ENCODE data around the gene MGA. TPM values are rescaled to one million over a fixed set of nuclear protein-coding genes. Genes with fewer than 3 reads are reported as not detected.

Gene MGA
- total RNA-seq, 4 donors from 2014 or later: 25.3 to 39.4 (median 31.5) TPM

DNA sequence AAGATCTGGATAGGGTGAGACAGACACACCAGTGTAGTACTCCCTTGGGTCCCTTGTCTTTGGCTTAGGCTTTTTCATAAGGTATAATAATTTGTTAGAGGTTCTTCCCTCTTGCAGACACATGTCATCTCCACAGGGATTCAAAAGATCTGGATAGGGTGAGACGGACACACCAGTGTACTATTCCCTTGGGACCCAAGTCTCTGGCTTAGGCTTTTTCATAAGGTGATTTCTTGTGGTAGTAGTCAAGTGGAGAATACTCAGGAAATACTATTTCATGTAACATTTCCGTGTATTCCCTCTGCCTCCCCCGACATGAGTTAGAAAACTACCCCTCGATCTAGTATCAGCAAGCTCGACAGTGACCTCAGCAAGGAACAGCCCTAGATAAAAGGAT is 113.1 kb downstream of the MGA start:
- peak overlapping the region; percentile 83 to 95 (median 88) for H3K27ac ChIP-seq (replicated peaks in 1 of 4)
- no peak for DNase-seq (ENCODE audit: extremely low spot score)
- no peaks in the 10 kb centered on the region for H3K9me3 ChIP-seq
- WGBS: 28% methylated on average over 5 of the region's 5 CpGs
- peaks cover 0 to 11% (median 0%) of the 10 kb centered on the region in 4 donors for H3K36me3 ChIP-seq
- peaks cover 34 to 54% (median 49%) of the 10 kb centered on the region in 4 donors for H3K4me1 ChIP-seq
- no peak for TF ChIP-seq POLR2A (IDR thresholded peaks at IDR 0.05; ENCODE audit: low read depth)
- no peak for TF ChIP-seq POLR2AphosphoS5 (IDR thresholded peaks at IDR 0.05)
- TF ChIP-seq, protein P1, sequence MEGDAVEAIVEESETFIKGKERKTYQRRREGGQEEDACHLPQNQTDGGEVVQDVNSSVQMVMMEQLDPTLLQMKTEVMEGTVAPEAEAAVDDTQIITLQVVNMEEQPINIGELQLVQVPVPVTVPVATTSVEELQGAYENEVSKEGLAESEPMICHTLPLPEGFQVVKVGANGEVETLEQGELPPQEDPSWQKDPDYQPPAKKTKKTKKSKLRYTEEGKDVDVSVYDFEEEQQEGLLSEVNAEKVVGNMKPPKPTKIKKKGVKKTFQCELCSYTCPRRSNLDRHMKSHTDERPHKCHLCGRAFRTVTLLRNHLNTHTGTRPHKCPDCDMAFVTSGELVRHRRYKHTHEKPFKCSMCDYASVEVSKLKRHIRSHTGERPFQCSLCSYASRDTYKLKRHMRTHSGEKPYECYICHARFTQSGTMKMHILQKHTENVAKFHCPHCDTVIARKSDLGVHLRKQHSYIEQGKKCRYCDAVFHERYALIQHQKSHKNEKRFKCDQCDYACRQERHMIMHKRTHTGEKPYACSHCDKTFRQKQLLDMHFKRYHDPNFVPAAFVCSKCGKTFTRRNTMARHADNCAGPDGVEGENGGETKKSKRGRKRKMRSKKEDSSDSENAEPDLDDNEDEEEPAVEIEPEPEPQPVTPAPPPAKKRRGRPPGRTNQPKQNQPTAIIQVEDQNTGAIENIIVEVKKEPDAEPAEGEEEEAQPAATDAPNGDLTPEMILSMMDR (IDR thresholded peaks at IDR 0.05): no peak
- TF ChIP-seq EP300 (IDR thresholded peaks at IDR 0.05): no peak
- peak overlapping the region; percentile 73 to 91 (median 86) for H3K4me3 ChIP-seq
- H3K27me3 ChIP-seq: no peaks in the 10 kb centered on the region
- intact Hi-C loops (cut with DNase I): loop anchor here (2.0 kb wide), 1 partner anchor 37 kb away; no protein-coding TSS in a partner anchor

DNA sequence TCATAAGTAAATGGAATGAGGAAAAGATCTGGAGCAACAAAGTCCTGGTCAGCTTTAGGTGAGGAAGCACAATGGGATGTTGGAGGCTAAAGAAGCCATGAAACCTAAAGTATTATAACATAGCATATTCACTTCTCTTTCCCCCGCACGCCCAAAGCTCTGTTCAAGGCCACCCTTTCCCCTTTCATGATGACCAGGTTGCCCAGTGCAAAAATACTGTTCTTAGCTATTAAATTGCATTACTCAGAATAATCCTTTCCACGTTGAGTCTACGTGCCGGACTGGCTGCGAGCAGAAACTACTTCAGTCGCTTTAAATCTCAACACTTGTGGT is 113.5 kb downstream of the MGA start:
- TF ChIP-seq EP300 (IDR thresholded peaks at IDR 0.05) (no peak), POLR2AphosphoS5 (IDR thresholded peaks at IDR 0.05) (no peak), POLR2A (IDR thresholded peaks at IDR 0.05; ENCODE audit: low read depth) (no peak)
- TF ChIP-seq, protein P1 (IDR thresholded peaks at IDR 0.05): no peak
- WGBS: 5% methylated on average over 6 of the region's 7 CpGs
- DNase-seq (ENCODE audit: extremely low spot score): no peak
- Histone ChIP-seq H3K36me3 (peaks cover 0 to 7% (median 0%) of the 10 kb centered on the region in 4 donors), H3K4me1 (peaks cover 34 to 58% (median 52%) of the 10 kb centered on the region in 4 donors), H3K4me3 (peak overlapping the region; percentile 73 to 91 (median 86)), H3K27ac (replicated peaks in 1 of 4) (peak overlapping the region; percentile 83 to 95 (median 88)), H3K27me3 (no peaks in the 10 kb centered on the region), H3K9me3 (no peaks in the 10 kb centered on the region)
- intact Hi-C loops (cut with DNase I): loop anchor here (2.0 kb wide), 1 partner anchor 37 kb away; no protein-coding TSS in a partner anchor

DNA sequence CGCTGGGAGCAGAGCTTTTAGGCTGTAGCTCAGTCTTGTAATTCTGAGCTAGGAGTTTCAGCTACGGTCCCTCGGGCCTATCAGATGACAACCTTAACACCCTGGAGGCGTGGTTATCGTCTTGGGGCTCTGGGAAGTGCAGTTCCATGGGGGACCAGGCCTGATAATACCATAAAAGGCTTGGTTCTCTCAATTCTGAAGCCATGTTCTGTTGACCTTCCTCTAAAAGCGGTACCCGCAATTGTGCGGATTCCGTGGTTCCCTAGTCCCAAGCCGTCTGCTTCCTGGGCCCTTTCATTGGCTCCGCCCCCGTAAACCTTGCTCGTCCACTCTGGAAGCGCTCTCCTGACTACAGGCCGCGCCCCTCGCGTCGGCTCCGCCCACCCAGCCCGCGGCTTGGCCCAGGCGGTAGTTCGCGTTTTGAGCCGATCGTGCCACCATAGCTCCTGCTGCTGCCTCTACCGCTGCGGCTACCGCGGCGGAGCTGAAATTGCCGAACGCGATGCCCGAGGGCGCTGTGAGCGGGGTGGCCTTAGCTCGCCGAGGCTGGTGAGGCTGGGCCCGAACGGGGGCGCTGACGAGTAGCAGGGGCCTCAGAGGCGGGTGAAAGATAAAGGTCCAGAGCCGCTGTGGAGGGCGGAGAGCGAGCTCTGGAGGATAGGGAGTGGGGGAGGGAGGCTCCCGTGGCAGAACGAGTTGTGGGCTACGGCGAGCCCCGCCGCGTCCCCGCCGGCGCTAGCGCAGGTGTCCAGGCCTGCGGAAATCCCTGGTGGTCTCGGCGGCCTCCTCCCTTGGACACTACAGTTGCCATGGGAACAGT is 114.1 kb downstream of the MGA start, which contains the start of gene MAPKBP1:
MAPKBP1 (plus strand) TSS at position 423 of the 820 bp plus-strand sequence. CDS start 792 bp downstream, outside the sequence.
- intact Hi-C loops (cut with DNase I): no loop called here
- WGBS: 0% methylated on average over 12 of the region's 62 CpGs
- Histone ChIP-seq H3K36me3 (peaks cover 0 to 4% (median 0%) of the 10 kb centered on the region in 4 donors), H3K4me3 (peak within 1 kb of the TSS; percentile 73 to 91 (median 86)), H3K4me1 (peaks cover 37 to 64% (median 58%) of the 10 kb centered on the region in 4 donors), H3K27me3 (no peaks in the 10 kb centered on the region), H3K9me3 (no peaks in the 10 kb centered on the region), H3K27ac (replicated peaks in 1 of 4) (peak within 1 kb of the TSS; percentile 83 to 95 (median 88))
- TF ChIP-seq EP300 (IDR thresholded peaks at IDR 0.05) (no peak), POLR2AphosphoS5 (IDR thresholded peaks at IDR 0.05) (peak; percentile 94 to 98), POLR2A (IDR thresholded peaks at IDR 0.05; ENCODE audit: low read depth) (peak; percentile 55)
- TF ChIP-seq, protein P1 (IDR thresholded peaks at IDR 0.05): peak; percentile 49 to 75 (median 62)
- DNase-seq (ENCODE audit: extremely low spot score): peak; percentile 99

DNA sequence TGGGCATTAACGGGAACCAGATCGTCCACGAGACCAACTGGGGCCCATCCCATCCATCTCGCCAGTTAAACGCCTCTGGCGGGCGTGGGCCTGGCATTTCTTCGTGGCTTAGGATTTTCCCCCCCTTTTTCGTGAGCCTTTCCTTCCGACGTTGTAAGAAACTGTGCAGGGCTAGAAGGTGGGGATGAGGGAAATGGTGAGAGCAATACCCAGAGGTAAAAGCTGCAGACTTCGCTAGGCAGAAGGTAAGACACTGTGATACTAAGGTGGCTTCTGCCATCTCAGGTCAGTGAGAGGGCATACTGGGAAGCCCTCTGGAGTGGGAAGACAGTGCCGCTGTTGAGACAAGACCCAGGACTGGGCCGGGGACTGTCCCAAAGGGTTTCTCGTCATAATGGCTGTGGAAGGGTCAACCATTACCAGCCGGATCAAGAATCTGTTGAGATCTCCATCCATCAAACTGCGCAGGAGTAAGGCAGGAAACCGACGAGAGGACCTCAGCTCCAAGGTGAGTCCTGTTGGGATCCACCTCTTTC is 114.7 kb downstream of the MGA start:
- intact Hi-C loops (cut with DNase I): no loop called here
- no peak for DNase-seq (ENCODE audit: extremely low spot score)
- peaks cover 43 to 70% (median 65%) of the 10 kb centered on the region in 4 donors for H3K4me1 ChIP-seq

More for the DNA sequence above, 114.7 kb downstream of the MGA start:
- H3K36me3 ChIP-seq: peaks cover 0 to 3% (median 0%) of the 10 kb centered on the region in 4 donors
- H3K27me3 ChIP-seq: no peaks in the 10 kb centered on the region
- peak overlapping the region; percentile 73 to 91 (median 86) for H3K4me3 ChIP-seq
- TF ChIP-seq, protein P1 (IDR thresholded peaks at IDR 0.05): no peak
- no peak for TF ChIP-seq EP300 (IDR thresholded peaks at IDR 0.05)
- TF ChIP-seq POLR2AphosphoS5 (IDR thresholded peaks at IDR 0.05): no peak
- TF ChIP-seq POLR2A (IDR thresholded peaks at IDR 0.05; ENCODE audit: low read depth): no peak
- peak overlapping the region; percentile 83 to 95 (median 88) for H3K27ac ChIP-seq (replicated peaks in 1 of 4)
- no peaks in the 10 kb centered on the region for H3K9me3 ChIP-seq
- 3% methylated on average over 6 of the region's 19 CpGs for WGBS

Data from esophagus muscularis mucosa (tissue), 4 donors.